K562 (cell line): Measurements from ENCODE around the gene KSR2. TPM values are rescaled to one million over a fixed set of nuclear protein-coding genes. Genes with fewer than 3 reads are reported as not detected.

Experiments
- ATAC-seq: fragments of 200-7000 bp; cut with Tn5 transposase; 3 replicates; pipeline ENCODE4 v1.9.1; 2020; ENCODE audit warnings: moderate library complexity
- BruUV-seq: library from RNA; stranded (reverse); fragments of 400-500 nt; replicated peaks from 2 replicates; lab custom pipeline; 2021; lab: Mats Ljungman, UMichigan
- CTCF ChIA-PET: fragments of 300-600 bp; formaldehyde crosslinking; extraction: SDS; loops from one replicate; lab custom pipeline; 2021; ENCODE audit warnings: low intra/inter-chr PET ratio; lab: Yijun Ruan, JAX
- POLR2A ChIA-PET: fragments of 300-600, 350-650 bp; sonication (Branson Sonifier 250); formaldehyde crosslinking; extraction: SDS; loops from one replicate; lab custom pipeline; 2021; ENCODE audit warnings: antibody characterized with exemption, inconsistent platforms; lab: Yijun Ruan, JAX
- DNase-seq, 4 experiments: peaks; one replicate each; pipeline versions ENCODE4 v3.0.0 to v3.0.0-alpha.2; 2011 to 2018; ENCODE audit warnings: low spot score in 3 of 4, mixed read lengths in 3 of 4; ENCODE audit errors: extremely low read depth in 1 of 4
- FAIRE-seq: peaks from 2 replicates; lab custom pipeline; 2011; peaks lifted over from hg19 to GRCh38; lab: Jason Lieb, UNC
- H2AFZ ChIP-seq: 2 replicates; pipeline ENCODE4 v1.6.0; 2011; ENCODE audit warnings: low read depth, low read length, control low read depth, inconsistent platforms
- H3K27ac ChIP-seq: fragments of 200-600 bp; 3 replicates; pipeline ENCODE4 v1.8.0; 2011; ENCODE audit warnings: low read depth, mild to moderate bottlenecking, control low read depth, inconsistent platforms, low read length, moderate library complexity, mixed read lengths; ENCODE audit errors: extremely low read depth
- H3K27me3 ChIP-seq, 2 experiments: fragments of 300-600 bp in 1 of 2; 2 replicates in 1 of 2; 3 replicates in 1 of 2; pipeline versions ENCODE4 v1.6.0 to v1.8.0; 2011; ENCODE audit warnings: inconsistent platforms in 2 of 2, low read length in 2 of 2, mild to moderate bottlenecking in 1 of 2, mixed read lengths in 1 of 2, moderate library complexity in 1 of 2; ENCODE audit not compliant: control insufficient read depth in 2 of 2, insufficient read depth in 2 of 2
- H3K36me3 ChIP-seq: fragments of 300-600 bp; 3 replicates; pipeline ENCODE4 v1.8.0; 2011; ENCODE audit warnings: mild to moderate bottlenecking, low read length, inconsistent platforms; ENCODE audit not compliant: control insufficient read depth, insufficient read depth
- H3K4me1 ChIP-seq, 2 experiments: fragments of 200-600 bp in 1 of 2; replicated peaks in 1 of 2; 2 replicates in 1 of 2; 3 replicates in 1 of 2; pipeline versions ENCODE4 v1.5.1 to v1.8.0; 2011; ENCODE audit warnings: inconsistent platforms in 2 of 2, low read length in 2 of 2, mild to moderate bottlenecking in 1 of 2, mixed read lengths in 1 of 2, moderate library complexity in 1 of 2; ENCODE audit not compliant: control insufficient read depth in 2 of 2, insufficient read depth in 2 of 2
- H3K4me2 ChIP-seq: 2 replicates; pipeline ENCODE4 v1.6.1; 2011; ENCODE audit warnings: low read length, control low read depth, inconsistent platforms, mixed read lengths; ENCODE audit not compliant: insufficient read depth
- H3K4me3 ChIP-seq: fragments of 200-600 bp; sonication (generic), shearing (Covaris generic); 2 replicates; pipeline ENCODE4 v1.5.1; 2016; ENCODE audit warnings: control low read depth, inconsistent platforms
- H3K79me2 ChIP-seq: fragments of 200-600 bp; 3 replicates; pipeline ENCODE4 v1.8.0; 2011; ENCODE audit warnings: low read length, inconsistent platforms; ENCODE audit not compliant: control insufficient read depth, insufficient read depth
- H3K9ac ChIP-seq, 2 experiments: 2 replicates each; pipeline versions ENCODE4 v1.6.0 to v1.6.1; 2011; ENCODE audit warnings: low read depth in 2 of 2, low read length in 2 of 2, control low read depth in 1 of 2, inconsistent platforms in 1 of 2, mild to moderate bottlenecking in 1 of 2, mixed read lengths in 1 of 2; ENCODE audit not compliant: insufficient read depth in 1 of 2
- H3K9me1 ChIP-seq: one replicate; pipeline ENCODE4 v1.6.0; 2011; ENCODE audit warnings: inconsistent platforms, mild to moderate bottlenecking, low read length, moderate library complexity; ENCODE audit not compliant: control insufficient read depth, insufficient read depth
- H3K9me3 ChIP-seq: replicated peaks from 2 replicates; pipeline ENCODE4 v1.5.1; 2011; ENCODE audit warnings: low read depth, low read length, inconsistent platforms; ENCODE audit not compliant: control insufficient read depth, insufficient read depth
- H4K20me1 ChIP-seq: replicated peaks from 2 replicates; pipeline ENCODE4 v1.6.1; 2011; ENCODE audit warnings: low read length, inconsistent platforms, mixed read lengths; ENCODE audit not compliant: control insufficient read depth, insufficient read depth
- CBFB ChIP-seq: sonication (generic); formaldehyde crosslinking; IDR thresholded peaks from 2 replicates; pipeline ENCODE4 v1.4.0; 2020; ENCODE audit warnings: mild to moderate bottlenecking, missing genetic modification reagents
- CTCF ChIP-seq, 3 experiments: IDR thresholded peaks in 2 of 3; conservative IDR thresholded peaks in 1 of 3; 2 replicates each; pipeline ENCODE4 v1.5.1; 2011 to 2012; ENCODE audit warnings: low read length in 3 of 3, mild to moderate bottlenecking in 3 of 3, control low read depth in 2 of 3, improper control_type of control experiment in 1 of 3, inconsistent platforms in 1 of 3, low read depth in 1 of 3, mixed read lengths in 1 of 3, moderate library complexity in 1 of 3; ENCODE audit not compliant: insufficient read depth in 2 of 3
- ELK1 ChIP-seq: sonication (generic); formaldehyde crosslinking; IDR thresholded peaks from 2 replicates; pipeline ENCODE4 v1.8.1; 2022; ENCODE audit warnings: missing genetic modification reagents
- ETS1 ChIP-seq: conservative IDR thresholded peaks from 2 replicates; pipeline ENCODE4 v1.6.1; 2011; ENCODE audit warnings: low read depth, mild to moderate bottlenecking, low read length; ENCODE audit not compliant: control insufficient read depth
- FOXA1 ChIP-seq: fragments of 450-650 bp; IDR thresholded peaks from 2 replicates; pipeline ENCODE4 v1.6.1; 2016; ENCODE audit warnings: mild to moderate bottlenecking, borderline replicate concordance
- HDAC6 ChIP-seq: IDR thresholded peaks from 2 replicates; pipeline ENCODE4 v1.6.1; 2012; ENCODE audit warnings: low read depth, mild to moderate bottlenecking, control low read depth, inconsistent platforms, low read length, moderate library complexity
- KLF16 ChIP-seq: IDR thresholded peaks from 2 replicates; pipeline ENCODE4 v1.6.1; 2016; ENCODE audit warnings: antibody characterized with exemption
- MCM5 ChIP-seq: fragments of 450-650 bp; IDR thresholded peaks from 2 replicates; pipeline ENCODE4 v1.6.1; 2016; ENCODE audit warnings: low read depth
- NCOR1 ChIP-seq: fragments of 450-650 bp; IDR thresholded peaks from 2 replicates; pipeline ENCODE4 v1.6.1; 2016; ENCODE audit warnings: mild to moderate bottlenecking, moderate library complexity
- SRSF9 ChIP-seq: fragments of 200-400 bp; formaldehyde crosslinking; IDR thresholded peaks from 2 replicates; pipeline ENCODE4 v1.6.1; 2017; ENCODE audit warnings: low read depth, low read length, borderline replicate concordance
- ZNF431 ChIP-seq: sonication (generic); formaldehyde crosslinking; IDR thresholded peaks from 2 replicates; pipeline ENCODE4 v1.8.0; 2022; ENCODE audit warnings: mild to moderate bottlenecking, missing genetic modification reagents
- ZNF655 ChIP-seq: fragments of 250-450 bp; sonication (Bioruptor Pico); IDR thresholded peaks from 2 replicates; pipeline ENCODE4 v1.5.0; 2021
- ZNF740 ChIP-seq, 3 experiments: fragments of 200-800 bp in 1 of 3; sonication (Bioruptor generic) in 1 of 3; sonication (generic) in 1 of 3; formaldehyde crosslinking in 1 of 3; IDR thresholded peaks; 2 replicates each; pipeline versions ENCODE4 v1.6.1 to v1.8.0; 2016 to 2022; ENCODE audit warnings: mild to moderate bottlenecking in 2 of 3, missing compliant biosample characterization in 2 of 3, missing genetic modification characterization in 2 of 3, missing genetic modification reagents in 1 of 3
- WGBS: fragments of 100-300 bp; shearing (Covaris generic); methylation state at CpG from one replicate; pipeline ENCODE4 v1.1.6; 2016; ENCODE audit warnings: low coverage, mixed read lengths; ENCODE audit not compliant: insufficient coverage; ENCODE audit errors: missing lambda C conversion rate; 5-methylcytosine and 5-hydroxymethylcytosine counted together
- in situ Hi-C: fragments of 300-500 bp; cut with MboI; formaldehyde crosslinking; loops from 4 replicates; pipeline ENCODE4 v1.15.0; 2018; ENCODE audit warnings: inconsistent platforms, mixed read lengths
- intact Hi-C: fragments of 100-400 bp; cut with micrococcal nuclease; formaldehyde crosslinking; loops from 2 replicates; pipeline ENCODE4 v1.14.2; 2022
- polyA plus RNA-seq, 8 experiments: library from polyadenylated mRNA; depleted of rRNA in 4 of 8; stranded (reverse) in 5 of 8; unstranded in 3 of 8; fragments of >200 nt; fragmentation: Nextera tagmentation in 2 of 8; fragmentation: Illumina TruSeq in 1 of 8; extraction: Ambion mirVana in 2 of 8; extraction: Trizol in 1 of 8; gene quantifications; 2 replicates each; pipeline versions ENCODE4 v1.2.1 to v1.2.3, GENCODE V29; 2011 to 2014; ENCODE audit warnings: inconsistent platforms in 1 of 8, missing spikeins in 1 of 8
- total RNA-seq, 7 experiments: library from RNA; depleted of rRNA in 6 of 7; stranded (reverse); fragments of >200 nt in 6 of 7; fragmentation: Illumina TruSeq in 2 of 7; extraction: Trizol in 2 of 7; gene quantifications; 2 replicates each; pipeline versions ENCODE4 v1.2.1 to v1.2.3, GENCODE V29; 2011 to 2021; ENCODE audit warnings: low replicate concordance in 1 of 7

KSR2 gene
- total and polyA plus RNA-seq, 9 of the 15 experiments (the other 6 are each of a cell fraction or from before 2014, with no cell fraction given) = not detected

- ATAC-seq = no peak
- no peak overlapping the region for H3K9ac ChIP-seq
- TF ChIP-seq ZNF740 (CRISPR knock-in tag; IDR thresholded peaks at IDR 0.05) = no peak
- TF ChIP-seq ZNF740 (tag; IDR thresholded peaks at IDR 0.05) = no peak
- no peak for TF ChIP-seq SRSF9
- no peak for TF ChIP-seq NCOR1
- TF ChIP-seq ELK1 (CRISPR knock-in tag) = no peak
- no peak for TF ChIP-seq HDAC6
- no peak for TF ChIP-seq CTCF (IDR thresholded peaks at IDR 0.05 in 2 of 3, conservative IDR thresholded peaks at IDR 0.05 in 1 of 3; ENCODE audit: insufficient read depth in 2 of 3, low read depth in 1 of 3, low read length in 3 of 3)
- TF ChIP-seq CBFB = no peak
- TF ChIP-seq MCM5 = no peak
- TF ChIP-seq ETS1 = no peak
- TF ChIP-seq ZNF655 (CRISPR knock-in tag) = no peak
- TF ChIP-seq FOXA1 = no peak
- TF ChIP-seq ZNF431 (CRISPR knock-in tag) = no peak
- no peak for TF ChIP-seq KLF16
Observed at GRCh38 chr12:117526757-117527478, 441.9 kb downstream of the KSR2 start.

More at GRCh38 chr12:117526757-117527478, 441.9 kb downstream of the KSR2 start:
- Histone ChIP-seq H4K20me1 (no peaks in the 10 kb centered on the region), H3K36me3 (no peaks in the 10 kb centered on the region), H3K27me3 (peaks cover 2 to 18% of the 10 kb centered on the region in 2 experiments; a peak in 3 of 5 replicates), H3K9me1 (no peaks in the 10 kb centered on the region), H3K4me1 (no peaks in the 10 kb centered on the region), H3K4me3 (no peak overlapping the region), H3K4me2 (no peak overlapping the region), H2AFZ (no peak overlapping the region), H3K9me3 (no peaks in the 10 kb centered on the region), H3K27ac (no peak overlapping the region), H3K79me2 (no peaks in the 10 kb centered on the region)
- BruUV-seq = no TSS peak
- in situ Hi-C loops (no loop called here), intact Hi-C loops (no loop called here)
- ChIA-PET POLR2A (no interaction called here), CTCF (no interaction called here)
- FAIRE-seq (no peak), DNase-seq (no peak)
- WGBS = under 1% methylated on average over 13 of the region's 14 CpGs
